Measurements from ENCODE around the gene CIPC.
A peak's percentile ranks its signal among the peaks of the same experiment; 100 is the strongest.

Gene CIPC

DNA sequence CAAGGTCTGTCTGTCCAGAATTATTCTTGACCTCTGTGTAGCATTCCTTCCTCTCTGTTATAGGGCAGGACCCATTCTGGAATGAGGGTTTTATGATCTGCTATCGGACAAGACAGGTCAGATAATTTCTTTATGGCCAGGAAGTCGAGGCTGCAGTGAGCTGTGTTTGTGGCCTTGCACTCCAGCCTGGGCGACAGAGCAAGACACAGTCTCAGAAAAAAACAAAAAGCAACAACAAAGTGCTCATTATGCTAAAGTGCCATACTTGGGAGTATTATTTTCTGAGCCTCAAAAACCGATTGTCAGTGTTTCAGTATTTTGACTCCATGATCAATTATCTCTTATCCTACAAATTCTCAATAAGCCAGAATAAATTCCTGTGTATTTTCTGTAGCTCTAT, 4.1 kb downstream of the CIPC start:
- DNase-seq (ENCODE audit: low read depth in 2 of 2) = no peak

DNA sequence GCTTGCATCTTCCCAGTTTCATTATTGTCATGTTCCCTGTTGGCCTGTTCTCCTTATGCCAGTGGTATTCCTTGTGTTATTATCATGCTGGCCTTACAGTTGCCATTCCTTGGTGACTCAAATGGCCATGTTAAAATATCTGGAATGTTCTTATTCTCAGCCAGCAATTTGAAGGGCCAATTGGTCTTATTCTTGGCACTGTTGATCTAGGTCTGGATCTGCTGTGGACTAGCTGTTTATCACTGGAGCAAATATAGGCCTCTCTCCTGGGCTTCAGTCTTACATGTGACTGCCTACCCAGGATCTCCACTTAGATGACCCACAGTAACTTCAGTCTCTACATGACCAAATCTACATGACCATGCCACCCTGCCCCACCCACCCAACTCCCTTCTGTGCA, 5.4 kb downstream of the CIPC start:
- no peak for DNase-seq (ENCODE audit: low read depth in 2 of 2)

DNA sequence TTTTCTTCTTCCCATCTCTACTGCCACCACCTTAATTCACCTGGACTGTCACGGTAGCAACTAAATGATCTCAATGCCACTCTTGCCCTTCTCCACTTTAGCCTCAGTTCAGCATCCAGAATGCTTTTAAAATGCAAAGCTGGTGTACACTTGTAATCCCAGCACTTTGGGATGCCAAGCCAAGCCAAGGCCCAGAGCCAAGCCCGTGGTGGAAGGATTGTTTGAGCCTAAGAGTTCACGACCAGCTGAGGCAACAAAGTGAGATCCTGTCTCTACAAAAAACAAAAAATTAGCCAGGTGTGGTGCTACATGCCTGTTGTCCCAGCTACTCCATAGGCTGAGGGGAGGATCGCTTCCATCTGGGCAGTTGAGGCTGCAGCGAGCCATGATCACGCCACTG, 5.9 kb downstream of the CIPC start:
- no peak for DNase-seq (ENCODE audit: low read depth in 2 of 2)

DNA sequence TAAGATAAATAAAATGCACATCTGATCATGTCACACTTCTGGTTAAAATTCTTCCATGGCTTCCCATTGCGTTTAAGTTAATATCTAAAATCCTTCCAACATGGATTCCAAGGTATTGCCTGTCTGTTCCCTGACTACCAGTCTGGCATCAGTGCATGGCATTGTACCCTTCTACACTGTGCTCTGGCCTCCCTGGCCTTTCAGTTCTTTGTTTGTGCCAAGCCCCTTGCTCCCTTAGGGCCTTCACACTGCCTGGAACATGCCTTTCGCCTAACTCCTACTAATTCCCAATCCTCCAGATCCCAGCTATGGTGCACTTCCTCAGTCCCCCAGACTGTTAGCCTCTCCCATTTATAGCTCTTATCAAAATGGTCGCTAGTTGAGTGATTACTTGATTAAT, 6.3 kb downstream of the CIPC start:
- DNase-seq (ENCODE audit: low read depth in 2 of 2) = no peak

DNA sequence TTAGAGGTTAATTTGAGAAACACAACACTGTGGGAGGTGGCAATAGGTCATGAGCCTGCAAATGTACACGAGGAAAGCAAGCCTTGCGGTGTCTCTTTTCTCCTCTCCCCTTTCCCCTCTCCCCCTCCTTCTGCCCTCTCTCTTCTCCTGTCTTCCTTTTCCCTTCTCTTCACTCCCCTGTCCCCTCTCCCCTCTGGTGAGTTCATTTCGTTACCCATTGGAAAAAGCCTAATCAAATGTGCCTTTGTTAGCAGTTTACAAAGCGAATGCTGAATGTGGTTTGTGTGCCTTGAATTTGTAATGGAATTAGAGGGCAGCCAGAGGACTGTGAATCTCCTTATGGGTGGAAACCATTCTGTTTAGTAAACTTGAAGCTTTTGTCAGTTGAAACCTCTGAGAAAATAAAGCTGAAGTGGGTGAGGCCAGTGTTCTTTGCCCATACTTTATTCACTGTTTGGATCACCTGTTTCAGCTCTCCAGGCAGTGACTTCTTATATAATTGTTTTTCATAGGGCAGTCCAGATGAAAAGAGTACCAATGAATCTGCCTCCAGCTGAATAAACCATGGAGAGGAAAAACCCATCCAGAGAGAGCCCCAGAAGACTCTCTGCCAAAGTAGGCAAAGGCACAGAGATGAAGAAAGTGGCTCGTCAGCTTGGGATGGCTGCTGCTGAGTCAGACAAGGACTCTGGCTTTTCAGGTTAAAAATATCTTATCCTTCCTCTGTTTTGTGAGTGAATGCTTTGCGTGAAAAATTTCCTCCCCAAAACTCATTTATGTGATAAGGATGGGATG, 7.3 kb downstream of the CIPC start:
- no peak for DNase-seq (ENCODE audit: low read depth in 2 of 2)

DNA sequence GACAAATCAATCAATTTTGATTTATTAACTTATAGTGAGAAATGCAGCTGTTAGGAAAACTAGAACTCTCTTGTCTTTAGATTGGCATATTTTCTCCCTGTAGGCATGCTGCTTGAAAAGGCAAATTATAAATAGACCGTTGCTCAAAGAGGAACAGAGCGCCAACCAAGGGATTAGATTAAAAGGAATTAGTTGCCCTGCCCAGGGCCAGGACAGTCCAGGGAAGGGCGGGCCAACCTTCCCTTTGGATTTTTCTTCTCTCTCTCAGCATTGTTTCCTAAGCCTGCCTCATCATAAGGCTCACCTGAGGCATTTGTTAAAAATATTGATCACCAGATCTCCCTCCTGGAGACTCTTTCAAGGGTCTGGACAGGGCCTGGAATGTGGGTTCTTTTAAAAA, 8.6 kb downstream of the CIPC start:
- no peak for DNase-seq (ENCODE audit: low read depth in 2 of 2)

DNA sequence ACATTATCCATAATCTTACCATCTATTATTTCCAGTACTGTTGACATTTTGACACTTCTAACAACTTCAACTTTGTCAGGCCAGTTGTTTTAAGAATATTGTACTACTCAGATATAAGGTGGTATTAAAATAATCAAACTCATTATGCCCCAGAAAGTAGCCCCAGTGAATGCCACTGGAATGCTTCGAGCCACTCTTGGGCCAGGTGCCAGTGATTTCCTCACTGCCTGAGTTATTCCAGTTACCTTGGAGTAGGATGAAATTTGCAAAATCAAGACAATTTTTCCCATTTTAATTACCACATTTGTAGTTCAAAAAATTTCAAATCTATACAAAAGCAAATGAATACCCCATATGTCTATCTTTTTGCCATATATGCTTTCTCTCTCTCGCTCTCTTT, 9.2 kb downstream of the CIPC start:
- DNase-seq (ENCODE audit: low read depth in 2 of 2) = no peak

DNA sequence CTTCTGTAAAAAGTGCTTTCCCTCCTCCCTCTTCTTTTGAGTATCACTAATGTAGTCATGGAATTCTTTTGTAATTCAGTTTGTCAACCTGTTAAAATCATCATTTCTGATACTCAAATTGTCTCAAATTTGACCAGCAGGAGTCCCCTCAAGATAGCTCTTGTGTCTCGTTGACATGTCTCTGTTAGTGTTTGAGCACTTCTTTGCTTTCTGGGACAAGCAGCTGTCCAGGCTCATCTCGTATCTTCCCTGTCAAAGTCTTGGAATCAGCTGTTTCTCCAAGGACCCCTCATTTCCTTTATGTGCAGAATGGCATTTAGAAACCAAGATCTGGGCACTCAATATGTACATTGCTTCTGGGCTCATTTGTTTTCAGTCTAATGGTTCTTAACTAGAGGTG, 10.7 kb downstream of the CIPC start:
- no peak for DNase-seq (ENCODE audit: low read depth in 2 of 2)

DNA sequence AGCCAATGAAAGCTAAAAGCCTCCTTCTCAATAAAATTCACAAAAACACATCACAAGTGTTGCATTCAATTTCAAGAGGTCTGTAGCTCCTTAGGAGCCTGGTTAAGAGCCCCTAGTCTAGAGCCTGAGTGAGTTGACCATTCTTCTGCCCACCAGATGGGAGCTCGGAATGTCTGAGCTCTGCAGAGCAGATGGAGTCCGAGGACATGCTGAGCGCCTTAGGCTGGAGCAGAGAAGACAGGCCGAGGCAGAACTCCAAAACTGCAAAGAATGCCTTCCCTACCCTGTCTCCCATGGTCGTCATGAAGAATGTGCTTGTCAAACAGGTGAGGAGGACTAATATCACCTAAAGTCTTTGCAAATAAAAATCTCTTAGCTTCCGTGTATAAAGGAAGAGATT, 11.6 kb downstream of the CIPC start:
- DNase-seq (ENCODE audit: low read depth in 2 of 2) = no peak

DNA sequence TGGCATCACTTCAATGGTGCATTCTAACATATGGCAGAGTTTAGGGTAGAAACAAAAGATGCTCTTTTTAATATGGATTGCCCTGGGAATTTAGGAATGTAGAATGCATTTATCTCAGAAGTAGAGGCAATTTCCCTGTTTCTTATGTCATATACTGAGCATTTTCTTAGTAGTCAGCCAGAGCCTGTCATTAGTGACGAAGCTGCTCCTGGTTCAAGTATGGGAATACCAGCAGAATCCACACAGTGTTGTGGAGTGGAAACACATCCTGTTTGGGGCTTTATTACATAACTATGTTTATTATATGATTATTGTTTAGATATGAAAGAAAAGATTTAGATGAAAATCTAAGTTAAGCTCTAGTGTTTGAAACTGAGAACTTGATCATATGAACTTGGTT, 12.2 kb downstream of the CIPC start:
- DNase-seq (ENCODE audit: low read depth in 2 of 2) = no peak

DNA sequence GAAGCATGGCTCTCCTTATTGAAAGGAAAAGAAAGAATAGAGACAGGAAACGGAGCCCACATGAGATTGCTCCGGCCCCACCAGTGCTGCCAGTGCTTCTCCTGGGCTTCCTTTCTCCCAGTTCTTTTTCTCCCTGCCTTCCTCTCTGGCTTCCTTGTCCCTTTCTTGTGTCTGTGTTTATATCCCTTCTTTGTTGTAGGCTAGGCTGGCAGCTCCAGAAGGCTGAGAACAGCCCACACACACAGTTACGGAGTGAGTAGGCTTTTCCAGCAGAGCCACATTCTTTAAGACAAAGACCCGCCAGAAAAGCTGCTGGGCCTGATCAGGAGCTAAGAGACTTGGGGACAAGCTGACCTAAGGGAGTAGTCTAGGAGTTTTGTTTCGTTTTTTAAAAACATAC, 13.0 kb downstream of the CIPC start:
- DNase-seq (ENCODE audit: low read depth in 2 of 2) = no peak

DNA sequence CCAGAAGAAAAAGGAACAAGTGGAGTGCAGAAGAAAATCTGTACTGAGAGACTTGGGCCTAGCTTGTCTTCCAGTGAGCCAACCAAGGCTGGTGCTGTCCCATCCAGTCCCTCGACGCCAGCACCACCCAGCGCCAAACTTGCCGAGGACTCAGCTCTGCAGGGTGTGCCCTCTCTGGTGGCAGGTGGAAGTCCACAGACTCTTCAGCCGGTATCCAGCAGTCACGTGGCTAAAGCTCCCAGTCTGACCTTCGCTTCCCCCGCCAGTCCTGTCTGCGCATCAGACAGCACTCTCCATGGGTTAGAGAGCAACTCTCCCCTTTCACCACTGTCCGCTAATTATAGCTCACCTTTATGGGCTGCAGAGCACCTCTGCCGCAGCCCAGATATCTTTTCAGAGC, 15.6 kb downstream of the CIPC start:
- DNase-seq (ENCODE audit: low read depth in 2 of 2) = no peak

DNA sequence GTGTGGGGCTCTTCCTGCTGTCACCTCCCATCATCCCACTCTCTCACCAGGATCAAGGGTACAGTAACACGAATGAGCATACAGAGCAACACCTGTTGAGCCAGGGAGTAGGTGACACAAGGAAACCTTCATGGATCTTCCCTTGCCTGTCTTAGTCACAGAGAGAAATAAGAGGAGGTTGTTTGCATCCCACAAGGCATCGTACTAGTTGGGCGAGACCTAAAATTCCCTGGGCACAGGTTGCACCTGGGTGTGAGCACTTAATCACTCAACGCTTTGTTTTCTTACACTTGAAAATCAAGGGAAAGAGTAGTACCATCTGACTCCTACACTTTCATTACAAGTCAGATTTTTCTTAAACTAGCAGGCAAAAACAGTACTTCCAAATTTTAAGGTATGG, 16.6 kb downstream of the CIPC start:
- DNase-seq (ENCODE audit: low read depth in 2 of 2) = no peak

DNA sequence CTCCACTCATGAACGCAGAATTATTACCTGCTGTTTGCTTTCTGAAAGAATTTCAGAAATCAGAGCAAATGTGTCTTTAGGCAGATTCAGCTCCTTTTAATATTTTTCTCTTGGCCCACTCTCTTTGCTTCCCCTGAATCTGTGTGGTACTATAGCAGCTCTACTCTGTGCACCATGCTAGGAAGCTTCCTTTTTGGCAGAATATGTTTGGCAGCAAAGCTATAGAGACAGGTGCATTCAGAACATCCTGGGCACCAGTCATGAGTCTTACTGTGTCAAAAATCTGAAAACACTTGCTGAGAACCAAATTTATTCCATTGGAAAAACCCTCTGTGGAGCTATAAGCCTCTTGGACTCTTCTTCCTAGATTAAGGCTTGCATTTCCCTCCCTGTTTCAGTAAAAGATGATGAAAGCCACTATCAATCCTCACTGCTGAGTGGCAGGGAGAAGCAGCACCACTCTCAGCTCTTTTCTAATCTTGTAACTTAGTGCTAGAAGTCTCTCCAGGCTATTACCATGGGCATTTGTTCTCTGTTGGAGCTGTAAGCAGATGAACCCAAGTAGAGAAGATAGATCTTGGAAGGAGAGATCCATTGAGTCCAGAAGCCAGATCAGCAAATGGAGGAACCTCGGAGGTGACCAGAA, 18.2 kb downstream of the CIPC start:
- no peak for DNase-seq (ENCODE audit: low read depth in 2 of 2)

DNA sequence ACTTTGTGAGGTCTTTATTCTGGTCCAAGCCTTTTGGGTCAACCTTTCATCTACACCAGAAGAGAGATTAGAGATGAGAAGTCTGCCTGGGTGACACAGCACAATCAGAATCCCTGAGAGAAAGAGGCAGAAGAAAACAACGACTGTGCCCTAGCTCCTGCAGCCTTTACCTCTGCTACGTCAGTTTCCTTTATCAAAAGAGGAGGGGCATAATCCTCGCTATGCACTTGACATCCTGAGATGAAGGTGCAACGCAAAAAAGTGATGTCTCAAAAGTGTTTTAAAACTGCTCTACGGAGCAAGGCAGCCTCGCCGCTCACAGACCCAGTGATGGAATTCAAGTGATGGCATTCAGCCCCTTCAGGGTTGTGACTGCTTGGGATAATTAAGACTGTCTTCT, 21.8 kb downstream of the CIPC start:
- DNase-seq (ENCODE audit: low read depth in 2 of 2) = no peak

DNA sequence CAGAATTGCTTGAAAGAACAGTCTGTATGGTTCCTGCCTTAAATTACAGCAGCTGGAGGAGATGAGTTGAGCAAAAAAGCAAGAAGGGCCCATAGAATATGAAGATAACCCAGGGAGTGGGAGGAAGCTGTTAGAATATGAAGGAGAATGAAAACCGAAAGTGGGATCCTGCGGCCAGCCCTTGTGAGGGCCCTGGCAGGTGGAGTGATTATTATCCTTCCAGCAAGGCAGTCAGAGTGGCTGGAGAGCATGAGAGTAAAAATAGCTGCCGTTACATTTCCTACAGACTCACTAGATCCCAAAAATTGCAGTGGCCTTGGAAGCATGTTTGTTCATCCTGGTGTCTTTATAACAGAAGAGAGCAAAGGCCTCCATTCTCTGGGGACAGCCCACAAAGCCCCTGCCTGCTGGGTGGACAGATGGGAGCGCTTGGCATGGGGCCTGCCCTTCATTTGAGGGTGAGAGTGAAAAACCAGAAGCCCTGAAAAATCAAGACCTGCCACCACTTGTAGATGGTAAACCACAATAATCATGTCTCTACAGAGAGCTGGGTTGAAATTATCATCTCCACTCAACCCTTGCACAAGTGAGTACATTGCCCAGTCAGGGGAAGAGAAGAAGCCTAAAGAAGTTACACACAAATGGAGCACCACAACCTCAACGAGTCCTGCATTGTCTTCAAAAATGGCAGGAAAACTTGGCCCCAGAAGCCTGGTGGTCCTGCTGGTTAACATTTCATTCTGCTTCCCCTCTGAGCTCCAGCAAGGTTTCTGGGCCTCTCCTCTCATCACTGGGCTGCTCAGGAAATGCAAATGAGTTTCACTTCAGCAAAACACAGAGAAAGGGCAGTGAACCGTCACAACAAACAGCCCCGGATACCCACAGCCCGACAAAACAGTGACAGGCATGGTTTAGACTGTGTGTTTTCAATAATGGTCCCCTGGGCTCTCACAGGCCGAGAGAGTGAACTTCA, 23.0 kb downstream of the CIPC start:
- no peak for DNase-seq (ENCODE audit: low read depth in 2 of 2)

DNA sequence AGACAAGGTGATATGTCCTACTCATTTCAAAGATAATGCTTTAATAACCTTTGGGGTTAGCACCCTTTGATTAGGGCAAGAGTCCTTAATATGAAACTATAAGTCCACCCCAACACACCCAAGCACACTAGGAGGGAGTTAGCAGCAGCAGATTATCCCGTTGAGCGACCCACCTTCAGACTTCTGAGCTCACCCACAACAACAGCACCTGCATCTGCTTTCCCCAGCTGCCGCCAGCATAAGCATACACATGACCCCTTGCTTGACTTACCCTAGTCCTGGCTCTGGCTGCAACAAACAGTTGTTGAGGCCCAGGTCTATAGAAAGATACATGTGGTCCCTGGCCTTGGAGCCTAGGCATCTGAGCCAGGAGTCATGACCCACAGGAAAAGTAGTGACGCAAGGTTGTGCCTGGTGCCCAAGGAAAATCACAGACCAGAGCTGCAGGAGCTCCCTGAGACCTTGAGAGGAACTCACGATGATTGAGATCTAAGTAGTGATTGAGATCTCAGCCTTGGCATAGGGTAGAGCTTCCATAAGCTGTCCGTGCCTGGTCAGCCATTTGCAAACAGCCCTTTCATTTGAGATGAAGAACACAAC, 24.6 kb downstream of the CIPC start:
- DNase-seq (ENCODE audit: low read depth in 2 of 2) = no peak

DNA sequence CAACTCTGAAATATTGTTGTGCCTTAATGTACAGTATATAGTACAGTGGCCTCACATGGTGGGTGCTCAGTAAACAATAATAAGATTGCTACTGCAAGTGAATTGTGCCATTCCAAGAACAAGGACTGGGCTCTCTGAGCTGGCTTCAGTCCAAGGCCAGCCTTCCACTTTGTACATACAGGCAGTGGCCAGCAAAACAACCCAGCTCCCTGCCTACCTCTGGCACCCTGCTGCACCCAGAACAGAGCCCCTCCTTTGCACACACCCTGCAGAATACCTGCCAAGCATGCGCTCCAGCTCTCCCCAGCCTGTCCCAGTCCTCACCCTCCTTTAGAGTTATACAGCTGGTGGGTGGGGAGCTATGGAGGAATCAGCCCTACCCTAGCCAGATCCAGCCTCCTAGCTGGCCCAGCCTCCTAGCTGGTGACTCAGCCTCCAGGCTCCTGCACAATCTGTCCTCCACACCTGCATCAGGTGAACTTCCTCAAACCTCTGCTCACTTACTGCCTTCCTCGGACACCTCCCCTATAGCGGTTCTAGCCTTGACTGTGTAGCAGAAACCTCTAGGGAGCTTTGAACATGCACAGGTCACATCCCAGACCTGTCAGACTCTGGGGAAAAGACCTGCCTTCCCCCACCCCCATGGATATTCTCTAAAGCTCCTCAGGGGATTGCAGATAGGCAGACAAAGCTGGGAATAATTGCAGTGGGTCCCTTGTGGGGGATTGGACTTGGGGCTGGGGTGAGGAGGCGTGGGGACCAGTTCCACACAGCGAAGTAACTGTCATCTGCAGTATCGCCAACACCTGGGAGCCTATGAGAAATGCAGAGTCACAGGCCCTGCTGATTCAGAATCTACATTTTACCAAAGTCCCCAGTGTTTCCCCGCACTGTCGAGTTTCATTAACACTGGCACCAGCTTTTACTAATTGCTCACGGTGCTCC, 25.6 kb downstream of the CIPC start:
- DNase-seq (ENCODE audit: low read depth in 2 of 2) = no peak

DNA sequence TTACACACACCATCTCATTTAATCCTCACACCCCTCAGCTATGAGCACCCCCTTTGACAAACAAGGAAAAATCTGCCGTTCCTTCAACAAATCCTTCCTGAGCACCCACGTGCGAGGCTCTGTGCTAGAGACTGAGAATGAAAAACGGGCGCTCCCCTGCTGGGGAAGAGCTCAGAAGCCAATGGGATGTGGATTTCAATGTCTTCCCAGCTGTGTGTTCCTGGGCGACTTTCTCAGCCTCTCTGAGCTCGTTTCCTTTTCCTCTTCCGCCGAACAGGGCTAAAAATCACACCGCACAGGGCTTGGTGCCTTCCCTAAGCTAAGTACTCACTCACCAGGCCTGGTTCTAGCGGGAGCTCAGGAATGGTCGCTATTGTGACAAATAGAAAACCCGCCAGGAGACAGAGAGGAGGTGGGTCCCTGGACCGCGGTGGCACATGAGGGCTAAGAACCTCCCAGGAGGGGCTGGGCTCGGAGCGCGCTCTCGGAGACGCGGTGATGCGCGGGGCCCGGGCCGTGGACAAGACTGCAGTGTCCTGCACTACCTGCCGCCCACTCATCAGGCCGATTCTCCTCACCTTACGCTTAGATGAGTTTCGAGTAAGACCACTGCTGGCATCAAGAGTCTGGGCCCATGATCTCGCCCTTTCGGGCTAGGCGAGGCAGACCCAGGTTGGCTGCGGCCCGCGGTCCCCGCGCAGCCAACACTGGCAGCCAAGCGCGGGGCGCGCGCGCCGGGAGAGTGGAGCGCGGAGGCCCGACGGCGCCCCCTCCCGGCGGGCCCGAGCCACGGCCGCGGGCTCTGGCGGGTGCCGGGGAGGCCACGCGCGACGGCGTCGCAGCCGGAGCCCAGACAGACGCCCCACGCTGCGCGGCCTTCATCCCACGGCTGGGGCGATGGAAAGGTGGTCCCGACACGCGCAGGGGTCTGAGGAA, 26.6 kb downstream of the CIPC start:
- DNase-seq (ENCODE audit: low read depth in 2 of 2) = peak in 1 of 2 donors; percentile 30

DNA sequence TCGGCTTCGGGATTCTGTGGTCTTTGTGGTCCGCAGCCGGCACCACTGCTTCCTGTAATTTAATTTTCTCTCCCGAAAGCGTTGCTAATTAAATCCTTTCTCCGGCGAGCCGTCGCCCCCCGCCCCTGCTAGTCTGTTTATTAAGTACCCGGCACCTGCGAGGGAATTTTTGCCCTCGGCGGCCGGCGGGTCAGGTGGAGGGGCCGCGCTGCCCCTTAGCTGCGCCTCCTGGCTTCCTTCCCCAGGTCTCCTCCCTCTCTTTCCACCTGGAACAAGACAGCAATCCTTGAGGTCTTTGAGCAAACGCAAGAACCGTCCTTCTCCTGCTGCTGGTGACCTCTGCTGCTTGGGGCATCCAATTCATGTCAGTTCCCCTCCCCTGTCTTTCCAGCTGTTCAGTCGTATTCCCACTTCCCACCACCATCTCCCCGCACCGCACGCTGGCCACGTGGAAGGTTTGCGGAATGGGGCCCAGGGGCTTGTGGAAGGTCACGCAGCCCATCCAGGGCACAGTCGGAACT, 27.3 kb downstream of the CIPC start:
- no peak for DNase-seq (ENCODE audit: low read depth in 2 of 2)

All from stimulated activated CD8-positive, alpha-beta memory T cell treated with anti-CD3 and anti-CD28 coated beads, Interleukin-7, amount 100 ng/mL, for 1 hour (primary cell).